Psoas muscle (tissue), 8 donors: ENCODE measurements around the gene NPB. TPM values are rescaled to one million over a fixed set of nuclear protein-coding genes. Genes with fewer than 3 reads are reported as not detected.

Experiments used
- ATAC-seq, 4 donors: fragments of 200-7000 bp; cut with Tn5 transposase; one replicate each; pipeline ENCODE4 v1.9.1; 2020; ENCODE audit warnings: moderate library complexity in 3 of 4, mild to moderate bottlenecking in 2 of 4
- DNase-seq, 2 donors: peaks; one replicate each; pipeline ENCODE4 v3.0.0-alpha.2; 2020
- H3K27ac ChIP-seq: fragments of 200-600 bp; one replicate; pipeline ENCODE4 v1.8.0; 2022
- H3K27me3 ChIP-seq, 3 donors: fragments of 200-600 bp in 1 of 3; one replicate each; pipeline versions ENCODE4 v1.6.1 to v1.8.0; 2013 to 2022; ENCODE audit warnings: low read length in 2 of 3, mild to moderate bottlenecking in 2 of 3, moderate library complexity in 1 of 3; ENCODE audit not compliant: insufficient read depth in 3 of 3
- H3K36me3 ChIP-seq, 2 donors: fragments of 200-600 bp in 1 of 2; one replicate each; pipeline versions ENCODE4 v1.6.1 to v1.8.0; 2013 to 2022; ENCODE audit warnings: low read depth in 1 of 2, mild to moderate bottlenecking in 1 of 2, moderate library complexity in 1 of 2; ENCODE audit not compliant: insufficient read depth in 1 of 2
- H3K4me1 ChIP-seq: fragments of 200-600 bp; one replicate; pipeline ENCODE4 v1.8.0; 2022
- H3K4me3 ChIP-seq: fragments of 200-600 bp; one replicate; pipeline ENCODE4 v1.8.0; 2022; ENCODE audit warnings: mild to moderate bottlenecking
- H3K9me3 ChIP-seq: fragments of 200-600 bp; one replicate; pipeline ENCODE4 v1.8.0; 2022
- CTCF ChIP-seq: fragments of 200-600 bp; IDR thresholded peaks from one replicate; pipeline ENCODE4 v1.8.0; 2022; ENCODE audit warnings: antibody characterized with exemption
- WGBS, 3 donors: extraction: QIAGEN DNeasy Blood & Tissue Kit; methylation state at CpG; one replicate each; pipeline versions ENCODE4 v1.1.6 to v1.1.7; 2013; 5-methylcytosine and 5-hydroxymethylcytosine counted together
- intact Hi-C, 2 donors: fragments of 100-400 bp; cut with DNase I; formaldehyde crosslinking; loops; one replicate each; pipeline versions ENCODE4 v1.11.0 to v1.14.2; 2022
- polyA plus RNA-seq, 3 donors: library from polyadenylated mRNA; stranded (reverse); fragments of 200-250 nt; gene quantifications; one replicate each; pipeline ENCODE4 v1.2.3, GENCODE V29; 2013
- total RNA-seq, 4 donors: library from RNA; stranded (reverse); fragmentation: NEBNext Ultra II Directional in 2 of 4; extraction: Animal tissue kit (Norgen Biotek cat#: 25700) in 2 of 4; gene quantifications; one replicate each; pipeline versions ENCODE4 v1.2.1 to v1.2.4, GENCODE V29; 2021 to 2023
- donor health status: healthy with polysubstance abuse.
- donor health status: DM: no; HTN: no; CAD: no; lungs with moderate emphysema.
- donor health status: Bipolar disorder and iron deficiency.
- donor health status: healthy.
- donor health status: DM: yes; HTN: yes; CAD: no.
- donor health status: DM: no; HTN: no; CAD: no.
- donor health status: DM: no; HTN: no; CAD: no.
- donor health status: DM: yes; HTN: yes; CAD: no.

NPB gene
- total and polyA plus RNA-seq, 7 donors: 0.42 to 2.9 (median 0.73) TPM

GRCh38 chr17:81890447-81891302 is 11.4 kb upstream of the NPB start:
- no peaks in the 10 kb centered on the region for H3K27me3 ChIP-seq
- no peaks in the 10 kb centered on the region for H3K9me3 ChIP-seq
- intact Hi-C loops: no loop called here
- DNase-seq: no peak
- H3K27ac ChIP-seq: peak overlapping the region; percentile 89
- no peak for TF ChIP-seq CTCF
- peak overlapping the region; percentile 94 for H3K4me3 ChIP-seq
- peaks cover 0 to 64% of the 10 kb centered on the region in 2 donors for H3K36me3 ChIP-seq
- WGBS, 3 donors: 7 to 10% (median 8%) methylated on average over 45 to 69 of the region's 69 CpGs
- no peak for ATAC-seq
- H3K4me1 ChIP-seq: peaks cover 38% of the 10 kb centered on the region

DNA sequence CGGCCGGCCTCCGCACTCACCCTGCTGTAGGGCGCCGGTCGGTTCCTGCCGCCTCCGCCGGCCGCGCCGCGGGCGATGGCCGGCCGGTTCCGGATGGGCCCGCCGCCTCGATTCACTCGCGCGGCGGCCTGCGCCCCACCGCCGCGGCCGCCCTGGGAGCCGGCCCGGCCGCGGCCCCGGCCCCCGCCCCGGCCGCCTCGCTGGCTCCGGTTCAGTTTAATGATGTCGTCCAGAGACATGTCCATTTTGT is 10.8 kb upstream of the NPB start:
- peaks cover 0 to 70% of the 10 kb centered on the region in 2 donors for H3K36me3 ChIP-seq
- no peaks in the 10 kb centered on the region for H3K9me3 ChIP-seq
- peak overlapping the region; percentile 89 for H3K27ac ChIP-seq
- no peak for ATAC-seq
- WGBS, 3 donors: 0 to 1% (median 1%) methylated on average over 26 to 40 of the region's 40 CpGs
- DNase-seq: no peak
- no peak for TF ChIP-seq CTCF
- intact Hi-C loops: no loop called here
- H3K4me3 ChIP-seq: peak overlapping the region; percentile 94
- H3K27me3 ChIP-seq: no peaks in the 10 kb centered on the region
- peaks cover 35% of the 10 kb centered on the region for H3K4me1 ChIP-seq

GRCh38 chr17:81895400-81895799 is 6.6 kb upstream of the NPB start:
- DNase-seq: no peak
- Histone ChIP-seq H3K9me3 (no peaks in the 10 kb centered on the region), H3K27me3 (no peaks in the 10 kb centered on the region), H3K4me3 (no peak overlapping the region), H3K27ac (no peak overlapping the region), H3K4me1 (peaks cover 10% of the 10 kb centered on the region), H3K36me3 (peaks cover 0 to 72% of the 10 kb centered on the region in 2 donors)
- whole genome bisulfite sequencing, 3 donors: 86 to 93% (median 87%) methylated on average over 10 to 11 of the region's 11 CpGs
- ATAC-seq: no peak
- intact Hi-C loops: no loop called here
- no peak for TF ChIP-seq CTCF

GRCh38 chr17:81898029-81898866 is 3.8 kb upstream of the NPB start:
- Histone ChIP-seq H3K27me3 (no peaks in the 10 kb centered on the region), H3K4me3 (no peak overlapping the region), H3K36me3 (peaks cover 0 to 77% of the 10 kb centered on the region in 2 donors), H3K4me1 (peaks cover 4% of the 10 kb centered on the region), H3K27ac (no peak overlapping the region), H3K9me3 (no peaks in the 10 kb centered on the region)
- WGBS, 3 donors: 87 to 90% (median 90%) methylated on average over 19 of the region's 19 CpGs
- no peak for ATAC-seq
- intact Hi-C loops: no loop called here
- no peak for DNase-seq
- no peak for TF ChIP-seq CTCF
